Gastroesophageal sphincter (tissue), 3 donors: Measurements from ENCODE around the gene PSME2.

Experiments
- EP300 ChIP-seq: sonication (generic); formaldehyde crosslinking; IDR thresholded peaks from one replicate; pipeline ENCODE4 v1.6.1; 2017; ENCODE audit warnings: antibody characterized with exemption, mild to moderate bottlenecking
- POLR2A ChIP-seq, 2 donors: fragments of 450-650 bp; IDR thresholded peaks; one replicate each; pipeline ENCODE4 v1.6.1; 2017; ENCODE audit warnings: antibody characterized with exemption in 2 of 2, mild to moderate bottlenecking in 2 of 2, moderate library complexity in 1 of 2
- TF ChIP-seq, protein P1 (sequence below), 4 experiments: fragments of 200-600 bp in 2 of 4; fragments of 450-650 bp in 2 of 4; sonication (generic) in 1 of 4; IDR thresholded peaks; one replicate each; pipeline ENCODE4 v1.5.1; 2017 to 2019; ENCODE audit warnings: antibody characterized with exemption in 4 of 4, mild to moderate bottlenecking in 2 of 4, moderate library complexity in 2 of 4

DNA sequence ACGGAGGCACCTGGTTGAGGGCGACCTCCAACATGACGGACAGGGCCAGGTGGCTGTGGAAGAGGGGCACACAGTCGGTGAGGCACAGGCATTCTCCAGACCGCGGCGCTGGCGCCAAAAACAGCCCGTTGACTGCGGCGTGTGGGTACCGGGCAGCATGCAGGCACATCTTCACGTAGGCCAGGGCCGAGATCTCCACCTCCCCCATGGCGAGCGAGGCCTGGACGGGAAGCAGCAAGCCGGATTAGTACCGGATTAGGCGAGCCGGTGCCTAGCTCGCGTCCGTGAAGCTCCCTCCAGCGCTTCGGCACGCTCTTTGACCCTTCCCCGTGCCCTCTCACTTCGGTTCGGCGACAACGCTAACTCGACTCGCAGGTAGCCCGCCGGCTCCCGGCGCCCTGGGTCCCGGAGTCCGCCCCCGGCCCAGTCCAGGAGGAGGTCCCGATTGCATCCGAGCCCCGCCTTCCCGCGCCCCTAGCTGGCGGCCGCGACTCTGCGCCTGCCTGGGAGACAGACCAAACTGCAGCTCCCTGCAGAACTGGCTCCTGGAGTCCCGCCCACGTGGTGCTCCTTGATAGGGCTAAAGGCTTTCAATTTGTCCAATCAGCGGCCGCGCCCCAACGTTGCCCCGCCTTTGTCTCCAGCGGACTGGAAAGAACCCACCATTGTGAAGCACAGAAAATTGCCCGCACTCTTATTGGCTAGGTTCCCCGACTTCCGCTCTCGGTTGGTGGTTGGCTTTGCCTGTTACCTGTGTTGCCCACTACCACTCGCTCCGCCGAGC, 5.1 kb downstream of the PSME2 start, which contains the start of gene EMC9:
- TF ChIP-seq POLR2A (IDR thresholded peaks at IDR 0.05) (peak; percentile 68 to 78), EP300 (no peak)
- TF ChIP-seq, protein P1, sequence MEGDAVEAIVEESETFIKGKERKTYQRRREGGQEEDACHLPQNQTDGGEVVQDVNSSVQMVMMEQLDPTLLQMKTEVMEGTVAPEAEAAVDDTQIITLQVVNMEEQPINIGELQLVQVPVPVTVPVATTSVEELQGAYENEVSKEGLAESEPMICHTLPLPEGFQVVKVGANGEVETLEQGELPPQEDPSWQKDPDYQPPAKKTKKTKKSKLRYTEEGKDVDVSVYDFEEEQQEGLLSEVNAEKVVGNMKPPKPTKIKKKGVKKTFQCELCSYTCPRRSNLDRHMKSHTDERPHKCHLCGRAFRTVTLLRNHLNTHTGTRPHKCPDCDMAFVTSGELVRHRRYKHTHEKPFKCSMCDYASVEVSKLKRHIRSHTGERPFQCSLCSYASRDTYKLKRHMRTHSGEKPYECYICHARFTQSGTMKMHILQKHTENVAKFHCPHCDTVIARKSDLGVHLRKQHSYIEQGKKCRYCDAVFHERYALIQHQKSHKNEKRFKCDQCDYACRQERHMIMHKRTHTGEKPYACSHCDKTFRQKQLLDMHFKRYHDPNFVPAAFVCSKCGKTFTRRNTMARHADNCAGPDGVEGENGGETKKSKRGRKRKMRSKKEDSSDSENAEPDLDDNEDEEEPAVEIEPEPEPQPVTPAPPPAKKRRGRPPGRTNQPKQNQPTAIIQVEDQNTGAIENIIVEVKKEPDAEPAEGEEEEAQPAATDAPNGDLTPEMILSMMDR (IDR thresholded peaks at IDR 0.05), result peak in 3 of 4 experiments; percentile 65 to 83 (median 73)
